NCI-H82 treated with DMSO at 0.1 percent for 48 hours (cell line): ENCODE results near the gene UCMA.

Source experiments
- DNase-seq: peaks from one replicate; lab custom pipeline; 2025; ENCODE audit not compliant: unreplicated experiment; lab: John Stamatoyannopoulos, UW

The UCMA gene

DNA sequence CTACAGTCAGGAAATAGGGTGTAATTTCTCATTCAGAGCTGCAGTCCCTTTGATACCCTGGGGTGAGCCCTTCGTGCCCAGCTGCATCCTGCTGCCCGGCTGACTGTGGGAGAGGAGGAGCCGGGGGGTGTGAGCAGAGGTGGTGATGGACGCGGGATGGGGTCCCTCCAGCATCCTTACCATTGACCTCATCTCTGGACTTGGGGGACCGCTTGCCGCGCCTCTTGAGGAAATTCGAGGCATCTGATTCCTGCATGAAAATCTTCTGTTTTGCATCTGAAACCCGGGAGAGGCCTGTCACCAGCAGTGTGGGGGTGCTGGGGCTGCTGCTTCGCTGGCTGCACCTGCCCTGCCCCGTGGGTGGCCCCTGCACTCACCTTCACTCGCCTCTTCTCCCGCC, 816 bp downstream of the UCMA start:
- DNase-seq: no peak

DNA sequence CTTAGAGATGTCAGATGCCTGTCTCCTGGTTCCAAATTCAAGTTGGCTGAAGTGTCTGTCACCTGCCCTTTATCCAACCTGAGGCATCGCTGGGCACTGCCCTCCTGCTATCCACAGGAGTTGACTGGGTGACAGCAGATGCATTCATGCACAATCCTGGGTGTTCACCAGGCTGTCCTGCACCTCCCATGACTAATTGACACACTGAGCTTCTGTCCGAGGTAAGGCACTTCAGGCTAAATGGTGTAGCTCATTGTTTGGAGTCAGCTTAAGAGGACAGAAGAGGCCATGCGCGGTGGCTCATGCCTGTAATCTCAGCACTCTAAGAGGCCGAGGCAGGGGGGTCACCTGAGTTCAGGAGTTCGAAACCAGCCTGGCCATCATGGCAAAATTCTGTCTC, 2.4 kb downstream of the UCMA start:
- no peak for DNase-seq

DNA sequence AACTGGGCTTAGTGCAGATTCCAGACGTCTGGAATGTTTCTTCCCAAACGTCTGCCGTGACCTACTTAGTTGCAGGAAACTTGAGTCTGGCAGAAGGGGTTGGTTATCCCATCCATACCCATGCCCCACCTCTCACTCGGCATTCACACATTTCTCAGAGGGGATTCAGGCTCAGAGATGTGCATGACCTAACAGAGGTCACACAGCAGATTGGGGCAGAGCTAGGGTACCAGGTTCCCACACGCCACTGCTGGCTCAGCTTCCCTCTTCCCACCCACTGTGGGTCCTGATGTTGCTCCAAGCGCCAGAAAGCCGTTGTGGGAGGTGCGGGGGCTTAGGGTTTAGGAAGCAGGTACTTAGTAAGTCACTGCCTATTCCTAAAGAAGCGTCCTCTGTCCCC, 3.0 kb downstream of the UCMA start:
- DNase-seq: no peak

DNA sequence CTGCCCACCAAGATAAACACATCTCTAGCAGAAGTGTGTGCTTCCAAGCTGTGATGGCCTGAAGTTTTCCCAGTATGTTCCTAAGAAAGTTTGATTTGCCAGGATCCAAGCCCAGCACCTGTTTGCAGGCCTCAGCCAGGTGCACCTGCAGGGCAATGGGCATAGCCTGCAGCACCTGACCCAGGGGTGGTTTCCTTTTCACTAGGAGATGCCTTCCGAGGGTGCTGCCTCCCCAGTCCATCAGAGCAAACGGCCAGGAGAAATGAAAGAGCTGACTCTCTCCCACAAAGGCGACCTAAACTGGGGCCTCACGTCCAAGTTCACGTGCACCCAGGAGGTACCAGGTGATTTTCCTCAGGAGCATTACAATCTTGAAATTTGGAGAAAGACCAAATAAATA, 7.1 kb downstream of the UCMA start:
- DNase-seq: no peak

DNA sequence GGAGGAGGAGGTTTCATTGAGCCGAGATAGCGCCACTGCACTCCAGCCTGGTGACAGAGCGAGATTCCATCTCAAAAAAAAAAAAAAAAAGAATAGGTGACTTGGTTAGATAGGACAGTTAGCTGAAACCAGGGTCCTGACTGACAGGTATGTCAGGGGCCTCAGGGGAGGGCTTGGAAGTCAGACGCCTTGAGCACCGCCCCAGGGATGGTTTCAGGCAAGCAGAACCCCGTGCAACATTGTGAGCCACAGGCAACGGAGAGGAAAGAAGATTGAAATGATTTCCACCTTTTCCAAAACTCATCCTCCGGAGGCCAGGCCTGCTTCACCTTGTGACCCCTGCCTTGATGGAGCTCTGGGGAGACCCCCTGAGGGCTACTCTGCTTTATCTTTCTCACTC, 8.6 kb downstream of the UCMA start:
- DNase-seq: no peak

DNA sequence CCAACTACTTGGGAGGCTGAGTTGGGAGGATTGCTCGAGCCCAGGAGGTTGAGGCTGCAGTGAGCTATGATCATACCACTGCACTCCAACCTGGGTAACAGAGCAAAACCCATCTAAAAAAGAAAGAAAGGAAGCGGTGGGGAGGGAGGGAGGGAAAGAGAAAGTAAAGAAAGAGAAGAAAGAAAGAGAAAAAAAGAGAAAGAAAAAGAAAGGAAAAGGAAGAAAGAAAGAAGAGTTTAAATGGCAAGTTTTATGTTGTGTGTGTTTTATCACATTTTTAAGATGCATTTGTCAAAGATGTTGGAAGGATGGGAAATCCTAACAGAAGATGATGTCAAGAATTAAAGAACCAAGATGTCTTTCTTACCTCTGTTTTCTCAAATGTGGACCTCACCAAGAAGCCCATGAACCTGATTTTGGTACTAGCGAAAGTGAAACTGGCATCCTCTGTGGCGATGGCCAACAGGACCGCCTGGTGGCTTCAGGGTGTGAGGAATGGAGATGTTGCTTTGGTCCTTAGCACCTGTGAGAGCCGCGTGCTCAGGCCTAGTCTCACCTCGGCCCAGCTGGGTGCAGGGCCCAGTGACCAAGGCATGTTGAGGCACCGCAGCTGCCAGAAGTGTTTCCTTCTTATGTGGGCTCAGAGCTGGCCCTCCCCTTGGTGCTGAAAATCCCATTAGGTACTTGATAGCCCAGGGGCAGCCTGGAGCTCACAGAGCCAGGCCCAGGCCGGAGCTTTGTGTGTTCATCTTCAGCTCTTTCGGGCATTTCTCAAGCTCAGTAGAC, 9.8 kb downstream of the UCMA start:
- no peak for DNase-seq

DNA sequence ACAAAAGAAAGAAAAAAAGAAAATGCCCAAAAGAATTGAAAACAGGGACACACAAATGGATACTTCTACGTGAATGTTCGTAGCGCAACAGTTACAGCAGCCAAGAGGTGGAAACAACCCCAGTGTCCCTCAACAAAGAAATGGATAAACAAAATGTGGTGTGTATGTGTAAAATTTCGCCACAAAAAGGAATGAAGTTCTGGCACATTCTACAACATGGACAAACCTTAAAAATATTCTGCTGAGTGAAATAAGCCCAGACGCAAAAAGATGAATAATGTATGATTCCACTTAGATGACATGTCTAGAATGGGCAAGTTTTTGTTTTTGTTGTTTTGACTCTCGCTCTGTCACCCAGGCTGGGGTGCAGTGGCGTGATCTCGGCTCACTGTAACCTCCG, 10.9 kb downstream of the UCMA start:
- DNase-seq: no peak

DNA sequence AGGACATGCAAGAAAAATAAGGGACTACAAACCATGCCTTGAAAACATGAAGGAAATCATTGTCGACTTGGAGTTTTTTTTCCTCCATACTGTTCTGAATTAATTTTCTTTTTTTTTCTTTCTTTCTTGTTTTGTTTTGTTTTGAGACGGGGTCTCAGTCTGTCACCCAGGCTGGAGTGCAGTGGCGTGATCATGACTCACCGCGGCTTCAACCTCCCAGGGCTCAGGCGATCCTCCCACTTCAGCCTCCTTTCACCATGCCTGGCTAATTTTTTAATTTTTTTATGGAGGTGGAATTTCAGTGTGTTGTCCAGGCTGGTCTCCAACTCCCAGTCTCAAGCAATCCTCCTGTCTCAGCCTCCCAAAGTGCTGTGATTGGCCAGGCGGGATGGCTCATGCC, 11.6 kb downstream of the UCMA start:
- DNase-seq: no peak

DNA sequence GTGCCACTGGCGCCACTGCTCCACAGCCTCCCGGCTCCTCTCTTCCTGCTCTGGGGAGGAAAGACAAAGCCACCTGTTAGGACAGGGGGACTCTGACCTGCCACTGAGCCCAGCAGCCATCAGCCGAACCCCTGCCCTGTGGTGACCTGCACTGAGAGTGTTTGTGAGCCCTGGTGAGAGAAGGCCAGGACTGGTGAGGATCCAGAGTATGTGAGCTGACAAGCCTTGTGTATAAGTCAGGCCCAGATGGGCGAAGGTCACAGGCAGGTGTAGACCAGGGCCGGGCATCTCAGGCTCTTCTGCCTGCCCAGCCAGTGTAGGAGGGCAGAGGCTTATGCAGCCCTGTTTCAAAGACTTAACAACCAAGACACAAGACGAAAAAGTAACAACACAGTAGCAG, 12.0 kb downstream of the UCMA start:
- no peak for DNase-seq

DNA sequence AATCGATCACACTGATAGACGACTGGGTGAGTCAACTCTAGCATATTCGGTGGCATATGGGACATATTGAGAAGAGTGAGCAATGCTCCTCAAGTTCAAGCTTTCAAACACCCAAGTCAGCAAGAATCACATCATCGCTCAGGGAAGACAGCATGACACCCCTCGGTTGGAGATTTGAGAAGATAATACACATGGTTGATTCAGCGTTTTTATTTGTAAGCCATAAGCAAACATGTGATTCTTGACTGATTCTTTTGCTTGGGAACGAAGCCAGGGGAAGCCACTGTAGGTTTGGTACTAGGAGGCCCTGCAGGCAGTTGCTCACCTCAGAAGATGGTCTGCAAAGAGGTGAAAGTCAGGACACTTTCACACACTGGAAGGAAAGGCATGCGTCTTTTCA, 12.6 kb downstream of the UCMA start:
- DNase-seq: no peak

DNA sequence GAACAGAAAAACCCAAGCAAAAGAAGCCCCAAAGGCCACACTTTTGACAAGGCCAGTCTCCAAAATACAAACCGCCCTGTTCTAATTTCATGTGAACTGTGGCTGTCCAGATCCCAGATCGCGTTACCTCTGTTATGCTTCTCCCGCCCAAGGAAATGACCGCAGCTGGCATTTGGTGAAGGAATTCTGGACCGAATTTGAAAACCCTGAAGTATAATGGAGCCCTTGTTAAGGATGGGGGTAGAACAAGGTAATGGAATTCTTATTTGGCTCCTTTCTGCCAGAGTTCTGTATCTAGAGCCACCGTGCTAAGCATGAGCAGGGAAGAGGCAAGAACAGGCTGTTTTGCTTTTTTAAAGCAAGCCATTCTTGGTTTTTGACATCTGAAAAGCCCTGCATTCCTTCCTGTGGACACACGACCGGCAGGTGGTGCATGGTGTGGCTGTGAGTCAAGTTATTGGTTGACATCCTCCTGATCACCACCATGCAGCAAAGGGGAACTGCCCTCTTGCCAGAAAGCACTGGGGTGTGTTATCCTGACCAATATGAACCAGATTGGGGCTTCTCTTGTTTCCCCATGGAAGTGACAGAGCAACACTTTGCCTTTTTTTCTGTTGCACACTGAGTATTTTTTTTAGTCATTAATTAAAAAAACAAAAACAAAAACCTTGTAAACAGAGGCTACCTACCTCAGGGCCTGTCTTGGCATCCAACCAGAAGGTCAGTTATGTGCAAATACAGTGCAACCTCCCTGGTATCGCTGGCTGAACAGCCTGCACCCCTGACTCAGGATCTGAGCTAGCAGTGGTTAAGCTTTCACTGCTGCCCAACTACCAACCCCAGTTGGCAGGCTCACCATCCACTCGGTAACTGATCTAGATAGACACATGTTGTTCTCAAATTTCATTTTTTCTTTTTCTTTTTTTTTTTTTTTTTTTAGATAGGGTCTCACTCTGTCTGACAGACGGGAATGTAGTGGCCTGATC, 14.2 kb downstream of the UCMA start:
- DNase-seq: no peak

DNA sequence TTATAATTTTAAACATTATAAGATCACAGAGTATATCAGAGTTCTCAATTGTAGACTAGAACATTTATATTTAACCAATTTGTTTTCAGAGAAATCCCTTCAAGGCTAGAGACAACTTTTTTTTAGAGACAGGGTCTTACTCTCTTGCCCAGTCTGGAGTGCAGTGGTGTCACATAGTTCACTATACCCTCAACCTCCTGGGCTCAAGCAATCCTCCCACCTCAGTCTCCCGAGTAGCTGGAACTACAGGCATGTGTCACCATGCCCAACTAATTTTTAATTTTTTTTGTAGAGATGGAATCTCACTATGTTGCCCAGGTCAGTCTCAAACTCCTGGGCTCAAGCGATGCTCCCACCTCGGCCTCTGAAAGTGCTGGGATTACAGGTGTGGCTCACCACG, 15.3 kb downstream of the UCMA start:
- DNase-seq: no peak

DNA sequence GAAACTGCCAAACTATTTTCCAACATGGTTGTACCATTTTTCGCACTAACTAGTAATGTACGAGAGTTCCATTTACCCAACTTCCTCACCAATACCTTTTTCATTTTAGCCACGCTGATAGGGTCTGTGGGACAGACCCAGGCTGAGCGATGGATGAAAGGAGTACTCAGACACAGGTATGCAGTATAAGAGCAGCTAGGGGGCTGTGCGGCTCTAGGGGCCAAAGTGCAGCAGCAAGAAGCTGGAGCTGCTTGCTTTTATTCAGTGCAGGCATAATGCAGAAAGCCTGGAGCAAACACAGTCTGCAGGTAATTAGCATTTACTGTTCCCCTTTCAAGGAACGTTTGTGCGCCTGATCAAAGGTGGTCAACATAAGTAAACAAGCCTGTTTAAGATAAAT, 21.0 kb downstream of the UCMA start:
- DNase-seq: no peak

DNA sequence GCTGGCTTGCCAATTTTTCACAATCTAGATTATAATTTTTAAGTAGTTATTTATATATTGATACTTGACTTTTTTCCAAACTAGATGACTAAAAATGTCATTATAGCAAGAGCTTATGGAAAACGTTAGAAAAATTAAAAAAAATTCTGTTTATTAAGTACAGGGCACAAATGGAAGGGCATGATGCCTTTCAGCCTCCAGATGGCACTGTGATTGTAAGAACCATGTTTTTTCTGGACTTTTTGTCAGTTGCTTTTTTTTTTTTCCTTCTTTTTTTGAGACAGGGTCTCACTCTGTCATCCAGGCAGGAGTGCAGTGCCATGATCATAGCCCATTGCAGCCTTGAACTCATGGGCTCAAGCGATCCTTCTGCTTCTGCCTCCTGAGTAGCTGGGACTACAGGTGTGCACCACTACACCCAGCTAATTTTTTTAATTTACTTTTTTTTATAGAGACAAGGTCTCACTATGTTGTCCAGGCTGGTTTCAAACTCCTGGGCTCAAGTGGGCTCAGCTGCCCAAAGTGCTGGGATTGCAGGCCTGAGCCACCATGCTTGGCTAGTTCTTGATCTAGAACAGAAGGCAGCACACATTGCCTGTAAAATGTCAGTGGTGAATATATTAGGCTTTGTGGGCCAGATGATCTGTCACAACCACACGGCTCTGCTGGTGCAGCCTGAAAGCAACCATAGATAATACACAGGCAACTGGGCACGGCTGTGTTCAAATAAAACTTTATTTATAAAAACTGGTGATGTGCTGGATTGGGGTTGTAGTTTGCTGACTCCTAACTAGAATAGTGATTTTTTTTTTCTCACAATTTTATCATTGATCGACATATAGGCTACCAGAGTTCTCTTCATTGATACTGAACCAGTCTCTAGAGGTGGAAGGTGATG, 27.4 kb downstream of the UCMA start:
- DNase-seq: no peak

DNA sequence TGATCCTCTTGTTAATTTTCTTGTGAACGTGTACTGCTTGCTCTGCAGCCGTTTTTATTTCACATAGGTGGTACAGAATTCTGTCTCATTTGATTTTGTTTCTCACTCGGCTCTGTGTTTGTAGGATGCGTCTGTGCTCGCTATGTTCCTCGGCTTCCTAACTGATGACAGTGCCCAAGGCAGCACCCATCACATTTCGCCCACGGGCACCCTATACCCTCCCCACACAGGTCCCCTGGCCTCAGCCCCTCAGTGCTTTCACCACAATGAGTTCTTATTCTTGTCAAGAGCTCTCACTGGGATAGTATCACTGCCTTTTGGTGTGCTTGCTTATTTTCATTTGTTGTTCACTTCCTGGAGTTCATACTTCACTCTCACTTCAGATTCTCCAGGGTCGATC, 28.1 kb downstream of the UCMA start:
- no peak for DNase-seq

DNA sequence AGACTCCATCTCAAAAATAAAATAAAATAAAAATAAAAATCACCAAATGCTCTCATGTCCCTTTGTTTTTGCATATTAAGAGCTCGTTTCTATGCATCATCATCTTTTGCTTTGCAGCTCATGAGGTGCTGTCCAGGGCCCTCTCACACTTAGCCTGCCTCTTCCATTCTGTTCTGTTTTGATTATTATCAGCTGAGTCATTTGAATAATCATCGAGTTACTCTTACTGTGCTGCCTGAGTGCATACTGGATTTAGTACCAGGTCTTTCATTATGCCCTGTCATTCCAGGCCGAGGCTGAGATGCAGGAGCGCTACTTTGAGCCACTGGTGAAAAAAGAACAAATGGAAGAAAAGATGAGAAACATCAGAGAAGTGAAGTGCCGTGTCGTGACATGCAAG, 33.0 kb downstream of the UCMA start:
- no peak for DNase-seq

DNA sequence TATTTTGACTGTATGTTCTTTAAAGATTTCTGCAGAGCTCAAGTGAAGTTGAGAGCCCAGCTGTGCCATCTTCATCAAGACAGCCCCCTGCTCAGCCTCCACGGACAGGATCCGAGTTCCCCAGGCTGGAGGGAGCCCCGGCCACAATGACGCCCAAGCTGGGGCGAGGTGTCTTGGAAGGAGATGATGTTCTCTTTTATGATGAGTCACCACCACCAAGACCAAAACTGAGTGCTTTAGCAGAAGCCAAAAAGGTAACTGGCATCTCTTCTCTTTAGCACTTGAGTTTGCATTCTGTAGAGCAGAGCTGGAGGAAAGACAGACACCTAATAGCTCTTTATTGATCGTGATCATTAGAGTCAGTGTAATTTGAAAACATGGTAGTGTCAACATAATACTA, 39.2 kb downstream of the UCMA start:
- no peak for DNase-seq

DNA sequence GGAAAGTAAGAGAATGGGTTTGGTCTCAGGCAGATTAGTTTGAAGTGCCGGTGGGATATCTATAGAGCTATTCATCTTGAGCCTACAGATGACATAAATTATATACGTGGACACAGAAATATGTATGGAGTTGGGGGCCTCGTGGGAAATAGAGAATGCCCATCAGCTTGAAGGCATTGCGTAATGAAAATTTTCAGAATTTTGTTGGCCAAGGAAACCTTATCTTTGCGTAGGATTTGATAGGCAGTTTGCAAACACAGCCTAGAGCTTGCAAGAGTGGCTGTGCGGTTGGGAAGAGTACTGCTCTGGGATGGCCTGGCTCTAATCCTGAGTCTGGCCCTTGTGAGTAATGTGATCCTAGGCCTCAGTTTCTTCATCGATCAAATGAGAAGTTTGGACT, 40.5 kb downstream of the UCMA start:
- DNase-seq: no peak

DNA sequence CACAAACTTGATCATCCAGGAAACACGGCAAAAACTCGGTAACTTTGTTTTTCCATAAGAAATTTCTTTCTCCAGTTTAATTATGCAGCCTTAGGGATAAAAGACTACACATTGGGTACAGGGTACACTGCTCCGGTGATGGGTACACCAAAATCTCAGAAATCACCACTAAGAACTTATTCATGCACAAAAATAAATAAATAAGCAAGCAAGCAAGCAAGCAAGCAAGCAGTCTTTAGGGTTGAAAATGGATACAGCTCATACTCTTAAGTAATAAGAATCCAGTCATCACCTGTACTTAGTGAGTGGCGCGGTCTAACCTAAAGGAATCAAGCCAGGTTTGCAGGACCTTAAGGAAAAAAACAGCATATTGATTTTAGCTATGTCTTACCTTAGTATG, 42.8 kb downstream of the UCMA start:
- no peak for DNase-seq

DNA sequence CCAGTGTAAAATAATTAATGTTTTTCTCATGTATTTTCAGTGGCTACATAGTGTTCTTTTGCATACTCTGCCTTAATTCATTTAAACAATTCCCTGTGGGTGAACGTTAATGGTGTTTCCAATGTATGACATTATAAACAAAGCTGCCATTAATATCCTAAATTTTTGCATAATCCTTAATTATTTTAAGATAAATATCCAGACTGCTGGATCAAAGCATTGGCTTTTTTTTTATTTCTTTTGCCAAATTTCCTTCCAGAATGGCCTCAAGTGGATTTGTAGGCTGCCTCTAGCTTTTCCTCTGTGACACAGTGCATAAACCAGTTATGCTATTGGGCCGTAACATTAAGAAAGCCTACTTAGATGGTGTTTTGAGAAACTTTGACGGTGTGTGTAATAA, 43.4 kb downstream of the UCMA start:
- DNase-seq: no peak

DNA sequence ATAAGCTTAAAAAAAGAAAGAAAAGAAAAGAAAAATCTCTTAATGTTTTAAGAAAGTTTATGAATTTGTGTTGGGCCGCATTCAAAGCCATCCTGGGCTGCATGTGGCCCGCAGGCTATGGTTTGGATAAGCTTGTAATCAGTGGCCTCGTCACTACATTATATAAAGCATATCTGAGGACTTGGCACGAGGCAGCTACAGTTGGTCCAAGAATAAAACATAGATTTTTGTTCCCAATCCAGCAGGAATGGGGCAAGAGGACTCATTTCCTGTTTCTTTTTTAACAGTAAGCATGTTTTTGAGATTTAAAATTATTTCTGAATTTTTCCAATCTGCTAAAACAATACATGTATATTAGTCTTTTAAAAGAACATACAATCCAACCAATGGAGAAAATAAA, 44.2 kb downstream of the UCMA start:
- no peak for DNase-seq
